ENCODE measurements around the gene MGAT5B. TPM values are rescaled to one million over a fixed set of nuclear protein-coding genes. Genes with fewer than 3 reads are reported as not detected.

The MGAT5B gene
- total and polyA plus RNA-seq, 9 of the 15 experiments (the other 6 are each of a cell fraction or from before 2014, with no cell fraction given): 0.09 to 0.43 (median 0.18) TPM; not detected in 4

DNA sequence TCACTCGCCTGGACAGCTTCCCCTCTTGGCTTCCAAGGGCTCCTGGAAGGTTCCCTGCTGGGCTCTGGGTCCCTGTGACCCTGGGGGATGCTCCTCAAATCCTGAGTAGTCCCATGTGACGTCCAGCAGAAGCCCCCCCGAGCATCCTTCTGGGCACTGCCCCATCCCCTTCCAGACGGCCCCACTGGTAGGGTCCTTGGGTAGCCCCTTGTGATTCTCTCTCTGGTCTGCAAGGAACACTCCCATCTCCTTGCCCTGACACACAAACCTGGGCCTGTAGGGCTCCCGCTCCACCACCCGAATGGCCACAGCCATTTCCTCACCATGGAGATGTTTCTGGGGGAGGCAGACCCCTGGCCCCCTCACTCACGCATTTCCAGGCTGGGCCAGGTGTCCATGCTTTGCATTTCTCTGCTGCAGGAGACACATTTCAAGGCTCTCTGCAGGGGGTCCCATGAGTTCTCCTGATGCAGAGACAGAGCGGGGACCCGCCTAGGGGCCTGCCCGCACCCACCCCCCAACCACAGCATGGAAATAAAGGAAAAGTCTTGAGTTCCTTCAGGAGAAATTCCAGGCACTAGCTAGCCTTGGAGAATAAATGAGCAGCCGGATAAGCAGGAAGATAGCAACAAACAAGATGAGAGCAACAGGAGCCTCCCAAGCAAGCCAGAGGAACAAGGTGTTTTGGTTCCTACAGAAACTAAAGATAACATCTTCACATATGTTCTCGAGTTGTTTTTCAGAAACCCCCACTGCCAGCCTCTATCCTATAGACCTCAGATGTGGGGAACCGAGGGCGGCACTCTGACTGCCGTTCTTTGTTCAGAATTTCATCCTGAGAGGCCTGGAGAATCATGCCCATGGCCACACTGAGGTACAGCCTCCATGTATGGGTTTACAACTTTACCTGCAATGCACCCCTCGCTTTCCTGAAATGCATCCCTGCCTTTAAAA lies 128.8 kb downstream of the MGAT5B start:
- in situ Hi-C loops (cut with MboI): no loop called here
- H3K4me1 ChIP-seq (replicated peaks in 1 of 2; ENCODE audit: control insufficient read depth in 2 of 2, insufficient read depth in 2 of 2, low read length in 2 of 2): no peaks in the 10 kb centered on the region
- peaks cover 32 to 78% of the 10 kb centered on the region in 2 experiments for H3K27me3 ChIP-seq (ENCODE audit: control insufficient read depth in 2 of 2, insufficient read depth in 2 of 2, low read length in 2 of 2)
- H3K27ac ChIP-seq (ENCODE audit: extremely low read depth, low read depth, low read length): no peak overlapping the region
- intact Hi-C loops (cut with micrococcal nuclease): no loop called here
- no peak overlapping the region for H3K4me3 ChIP-seq
- H3K9me1 ChIP-seq (ENCODE audit: control insufficient read depth, insufficient read depth, low read length): no peaks in the 10 kb centered on the region
- FAIRE-seq (no peak), DNase-seq (ENCODE audit: extremely low read depth in 1 of 4, low spot score in 3 of 4) (no peak), ATAC-seq (no peak)
- no peaks in the 10 kb centered on the region for H3K9me3 ChIP-seq (replicated peaks; ENCODE audit: control insufficient read depth, insufficient read depth, low read depth, low read length)
- no peaks in the 10 kb centered on the region for H4K20me1 ChIP-seq (replicated peaks; ENCODE audit: control insufficient read depth, insufficient read depth, low read length)
- POLR2A ChIA-PET: no interaction called here
- H2AFZ ChIP-seq (ENCODE audit: low read depth, low read length): no peak overlapping the region
- WGBS (ENCODE audit: insufficient coverage, low coverage, missing lambda C conversion rate): 1% methylated on average over 16 of the region's 16 CpGs
- H3K4me2 ChIP-seq (ENCODE audit: insufficient read depth, low read length): no peak overlapping the region
- BruUV-seq (replicated peaks): no TSS peak
- no peak overlapping the region for H3K9ac ChIP-seq (ENCODE audit: insufficient read depth in 1 of 2, low read depth in 2 of 2, low read length in 2 of 2)
- TF ChIP-seq NBN (IDR thresholded peaks at IDR 0.05; ENCODE audit: low read depth): no peak
- TF ChIP-seq FOXA3 (CRISPR knock-in tag; conservative IDR thresholded peaks at IDR 0.05 in 1 of 2, IDR thresholded peaks at IDR 0.05 in 1 of 2): no peak
- no peak for TF ChIP-seq ZNF561 (CRISPR knock-in tag; conservative IDR thresholded peaks at IDR 0.05)
- TF ChIP-seq, protein P1, sequence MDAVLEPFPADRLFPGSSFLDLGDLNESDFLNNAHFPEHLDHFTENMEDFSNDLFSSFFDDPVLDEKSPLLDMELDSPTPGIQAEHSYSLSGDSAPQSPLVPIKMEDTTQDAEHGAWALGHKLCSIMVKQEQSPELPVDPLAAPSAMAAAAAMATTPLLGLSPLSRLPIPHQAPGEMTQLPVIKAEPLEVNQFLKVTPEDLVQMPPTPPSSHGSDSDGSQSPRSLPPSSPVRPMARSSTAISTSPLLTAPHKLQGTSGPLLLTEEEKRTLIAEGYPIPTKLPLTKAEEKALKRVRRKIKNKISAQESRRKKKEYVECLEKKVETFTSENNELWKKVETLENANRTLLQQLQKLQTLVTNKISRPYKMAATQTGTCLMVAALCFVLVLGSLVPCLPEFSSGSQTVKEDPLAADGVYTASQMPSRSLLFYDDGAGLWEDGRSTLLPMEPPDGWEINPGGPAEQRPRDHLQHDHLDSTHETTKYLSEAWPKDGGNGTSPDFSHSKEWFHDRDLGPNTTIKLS (IDR thresholded peaks at IDR 0.05; ENCODE audit: borderline replicate concordance, low read depth): no peak
- TF ChIP-seq MAFF (IDR thresholded peaks at IDR 0.05; ENCODE audit: low read length): no peak
- no peak for TF ChIP-seq PHTF2 (CRISPR knock-in tag; IDR thresholded peaks at IDR 0.05)
- no peak for TF ChIP-seq NFE2L1 (tag; IDR thresholded peaks at IDR 0.05; ENCODE audit: borderline replicate concordance, low read depth)
- TF ChIP-seq, protein P2, sequence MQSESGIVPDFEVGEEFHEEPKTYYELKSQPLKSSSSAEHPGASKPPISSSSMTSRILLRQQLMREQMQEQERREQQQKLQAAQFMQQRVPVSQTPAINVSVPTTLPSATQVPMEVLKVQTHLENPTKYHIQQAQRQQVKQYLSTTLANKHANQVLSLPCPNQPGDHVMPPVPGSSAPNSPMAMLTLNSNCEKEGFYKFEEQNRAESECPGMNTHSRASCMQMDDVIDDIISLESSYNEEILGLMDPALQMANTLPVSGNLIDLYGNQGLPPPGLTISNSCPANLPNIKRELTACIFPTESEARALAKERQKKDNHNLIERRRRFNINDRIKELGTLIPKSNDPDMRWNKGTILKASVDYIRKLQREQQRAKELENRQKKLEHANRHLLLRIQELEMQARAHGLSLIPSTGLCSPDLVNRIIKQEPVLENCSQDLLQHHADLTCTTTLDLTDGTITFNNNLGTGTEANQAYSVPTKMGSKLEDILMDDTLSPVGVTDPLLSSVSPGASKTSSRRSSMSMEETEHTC (IDR thresholded peaks at IDR 0.05): no peak
- no peak for TF ChIP-seq CXXC5 (CRISPR knock-in tag; IDR thresholded peaks at IDR 0.05)
- TF ChIP-seq TARDBP (IDR thresholded peaks at IDR 0.05): no peak
- no peak for TF ChIP-seq HMGN3 (IDR thresholded peaks at IDR 0.05; ENCODE audit: borderline replicate concordance, extremely low read depth, insufficient read length, low read depth, low read length)
- TF ChIP-seq CREBBP (IDR thresholded peaks at IDR 0.05; ENCODE audit: low read depth, low read length): no peak
- no peaks in the 10 kb centered on the region for H3K36me3 ChIP-seq (ENCODE audit: control insufficient read depth, insufficient read depth, low read length)
- H3K79me2 ChIP-seq (ENCODE audit: control insufficient read depth, insufficient read depth, low read length): no peaks in the 10 kb centered on the region
- CTCF ChIA-PET (ENCODE audit: low intra/inter-chr PET ratio): no interaction called here
